VCaP (cell line): Measurements from ENCODE around the gene ARAP3.
A peak's percentile ranks its signal among the peaks of the same experiment; 100 is the strongest.
"Not testable (repeated sequence)": the region's sequence is repeated elsewhere in the genome, so short reads cannot be mapped to it uniquely, and the experiment has no call there.

Experiments
- H3K27ac ChIP-seq: fragments of 450-650 bp; 2 replicates; pipeline ENCODE4 v1.5.1; 2017
- TF ChIP-seq, protein P1 (sequence below): fragments of 450-650 bp; conservative IDR thresholded peaks from 2 replicates; pipeline ENCODE4 v1.5.1; 2017; ENCODE audit warnings: mild to moderate bottlenecking, moderate library complexity

ARAP3 gene

GRCh38 chr5:141681695-141682641 lies at the start of gene ARAP3:
Gene ARAP3, minus strand, starts transcription at chr5:141682230. Its CDS starts 1,744 bp downstream, at chr5:141680486.
- TF ChIP-seq, protein P1, sequence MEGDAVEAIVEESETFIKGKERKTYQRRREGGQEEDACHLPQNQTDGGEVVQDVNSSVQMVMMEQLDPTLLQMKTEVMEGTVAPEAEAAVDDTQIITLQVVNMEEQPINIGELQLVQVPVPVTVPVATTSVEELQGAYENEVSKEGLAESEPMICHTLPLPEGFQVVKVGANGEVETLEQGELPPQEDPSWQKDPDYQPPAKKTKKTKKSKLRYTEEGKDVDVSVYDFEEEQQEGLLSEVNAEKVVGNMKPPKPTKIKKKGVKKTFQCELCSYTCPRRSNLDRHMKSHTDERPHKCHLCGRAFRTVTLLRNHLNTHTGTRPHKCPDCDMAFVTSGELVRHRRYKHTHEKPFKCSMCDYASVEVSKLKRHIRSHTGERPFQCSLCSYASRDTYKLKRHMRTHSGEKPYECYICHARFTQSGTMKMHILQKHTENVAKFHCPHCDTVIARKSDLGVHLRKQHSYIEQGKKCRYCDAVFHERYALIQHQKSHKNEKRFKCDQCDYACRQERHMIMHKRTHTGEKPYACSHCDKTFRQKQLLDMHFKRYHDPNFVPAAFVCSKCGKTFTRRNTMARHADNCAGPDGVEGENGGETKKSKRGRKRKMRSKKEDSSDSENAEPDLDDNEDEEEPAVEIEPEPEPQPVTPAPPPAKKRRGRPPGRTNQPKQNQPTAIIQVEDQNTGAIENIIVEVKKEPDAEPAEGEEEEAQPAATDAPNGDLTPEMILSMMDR, result no peak
- peak within 1 kb of the TSS; percentile 94 for H3K27ac ChIP-seq

DNA sequence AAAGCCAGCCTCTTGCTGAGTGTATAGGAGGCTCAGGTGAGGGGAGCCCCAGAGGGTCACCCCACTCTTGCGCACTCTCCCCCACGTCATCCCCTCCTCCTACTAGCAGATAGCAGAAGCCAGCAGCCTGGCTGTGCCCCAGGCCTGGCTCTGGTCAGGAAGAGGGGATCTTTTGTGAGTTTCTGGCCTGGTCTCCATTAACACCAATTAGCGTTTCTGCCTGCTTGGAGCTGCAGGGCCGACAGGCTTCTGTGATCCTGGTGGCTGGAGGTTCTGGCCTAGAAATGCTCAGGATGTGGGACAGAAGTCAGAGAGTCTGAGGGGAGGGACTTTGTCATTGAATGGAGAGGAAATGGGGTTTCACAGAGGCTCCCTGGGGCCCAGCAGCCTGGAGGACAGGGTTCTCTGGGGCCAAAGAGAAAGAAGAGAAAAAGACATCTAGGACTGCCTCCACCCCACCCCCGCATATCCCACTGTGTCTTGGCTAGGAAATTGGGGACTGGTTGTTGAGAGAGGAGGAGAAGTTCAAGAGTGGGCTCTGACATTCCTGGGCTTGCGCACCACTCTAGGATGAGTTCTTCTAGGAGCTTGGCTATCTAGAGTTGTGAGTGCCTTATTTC lies 47.5 kb upstream of the ARAP3 start:
- TF ChIP-seq, protein P1, result no peak

GRCh38 chr5:141725891-141726290 lies 43.9 kb upstream of the ARAP3 start:
- H3K27ac ChIP-seq, result no peak overlapping the region

More for the DNA sequence above, 47.5 kb upstream of the ARAP3 start:
- H3K27ac ChIP-seq, result no peak overlapping the region

DNA sequence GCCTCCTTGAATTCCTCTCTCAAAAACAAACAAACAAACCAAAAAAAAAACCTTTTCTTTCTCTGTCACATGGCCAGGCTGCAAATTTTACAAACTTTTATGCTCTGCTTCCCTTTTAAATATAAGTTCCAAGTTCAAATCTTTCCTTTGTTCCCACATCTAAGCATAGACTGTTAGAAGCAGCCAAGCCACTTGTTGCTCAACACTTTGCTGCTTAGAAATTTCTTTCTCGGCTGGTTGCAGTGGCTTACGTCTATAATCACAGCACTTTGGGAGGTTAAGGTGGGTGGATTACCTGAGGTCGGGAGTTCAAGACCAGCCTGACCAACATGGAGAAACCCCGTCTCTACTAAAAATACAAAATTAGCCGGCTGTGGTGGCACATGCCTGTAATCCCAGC lies 43.1 kb upstream of the ARAP3 start:
- H3K27ac ChIP-seq, result not testable (repeated sequence)

More at GRCh38 chr5:141725891-141726290, 43.9 kb upstream of the ARAP3 start:
- TF ChIP-seq, protein P1, result no peak

DNA sequence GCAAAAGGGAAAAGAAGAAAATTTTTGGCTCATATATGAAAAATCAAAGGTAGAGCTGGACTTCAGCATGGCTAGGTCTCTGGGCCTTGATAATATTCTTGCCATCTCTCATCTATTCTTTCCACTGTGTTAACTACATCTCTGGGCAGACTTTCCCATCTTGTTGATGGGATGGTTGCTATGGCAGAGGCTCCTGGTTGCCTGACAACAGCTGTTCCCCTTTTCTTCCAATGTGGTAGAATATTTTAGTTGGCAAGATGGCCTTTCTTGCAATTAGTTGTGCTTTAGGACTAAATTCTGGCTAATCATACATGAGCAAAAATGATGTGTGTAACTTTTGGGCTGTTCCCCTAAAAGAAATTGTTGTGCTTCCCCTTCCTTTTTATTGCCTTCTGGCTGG lies 40.2 kb upstream of the ARAP3 start:
- H3K27ac ChIP-seq, result no peak overlapping the region
- TF ChIP-seq, protein P1, result no peak

- peak overlapping the region; percentile 97 for H3K27ac ChIP-seq
- TF ChIP-seq, protein P1, result no peak
Observed at GRCh38 chr5:141717043-141717442, 35.0 kb upstream of the ARAP3 start.

- TF ChIP-seq, protein P1, result no peak
- H3K27ac ChIP-seq, result peak overlapping the region; percentile 97
Observed at GRCh38 chr5:141716468-141716867, 34.4 kb upstream of the ARAP3 start.
